ENCODE data around the gene DDX54.

- TF ChIP-seq, protein P1, sequence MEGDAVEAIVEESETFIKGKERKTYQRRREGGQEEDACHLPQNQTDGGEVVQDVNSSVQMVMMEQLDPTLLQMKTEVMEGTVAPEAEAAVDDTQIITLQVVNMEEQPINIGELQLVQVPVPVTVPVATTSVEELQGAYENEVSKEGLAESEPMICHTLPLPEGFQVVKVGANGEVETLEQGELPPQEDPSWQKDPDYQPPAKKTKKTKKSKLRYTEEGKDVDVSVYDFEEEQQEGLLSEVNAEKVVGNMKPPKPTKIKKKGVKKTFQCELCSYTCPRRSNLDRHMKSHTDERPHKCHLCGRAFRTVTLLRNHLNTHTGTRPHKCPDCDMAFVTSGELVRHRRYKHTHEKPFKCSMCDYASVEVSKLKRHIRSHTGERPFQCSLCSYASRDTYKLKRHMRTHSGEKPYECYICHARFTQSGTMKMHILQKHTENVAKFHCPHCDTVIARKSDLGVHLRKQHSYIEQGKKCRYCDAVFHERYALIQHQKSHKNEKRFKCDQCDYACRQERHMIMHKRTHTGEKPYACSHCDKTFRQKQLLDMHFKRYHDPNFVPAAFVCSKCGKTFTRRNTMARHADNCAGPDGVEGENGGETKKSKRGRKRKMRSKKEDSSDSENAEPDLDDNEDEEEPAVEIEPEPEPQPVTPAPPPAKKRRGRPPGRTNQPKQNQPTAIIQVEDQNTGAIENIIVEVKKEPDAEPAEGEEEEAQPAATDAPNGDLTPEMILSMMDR (IDR thresholded peaks at IDR 0.05) = no peak
- TF ChIP-seq ZFX (IDR thresholded peaks at IDR 0.05; ENCODE audit: borderline replicate concordance) = no peak
Measured at GRCh38 chr12:113186033-113186365, 721 bp upstream of the DDX54 start.

All from 22Rv1 (cell line).